Breast epithelium (tissue), 4 donors: Measurements from ENCODE around the gene CDH4. TPM values are rescaled to one million over a fixed set of nuclear protein-coding genes. Genes with fewer than 3 reads are reported as not detected.

ENCODE experiments used
- DNase-seq, 2 donors: peaks; one replicate each; pipeline ENCODE4 v3.0.0-alpha.2; 2019; ENCODE audit warnings: low spot score in 2 of 2
- H3K27ac ChIP-seq, 2 donors: fragments of 200-600 bp; sonication (generic) in 1 of 2; one replicate each; pipeline ENCODE4 v1.5.1; 2016 to 2019; ENCODE audit warnings: mild to moderate bottlenecking in 1 of 2
- H3K27me3 ChIP-seq, 2 donors: fragments of 200-600 bp; sonication (generic) in 1 of 2; one replicate each; pipeline versions ENCODE4 v1.5.1 to v1.6.0; 2017 to 2019; ENCODE audit warnings: control low read depth in 1 of 2, mild to moderate bottlenecking in 1 of 2
- H3K36me3 ChIP-seq: fragments of 200-600 bp; one replicate; pipeline ENCODE4 v1.5.1; 2019
- H3K4me1 ChIP-seq, 2 donors: fragments of 200-600 bp; sonication (generic); one replicate each; pipeline ENCODE4 v1.5.1; 2016 to 2019; ENCODE audit warnings: control low read depth in 1 of 2
- H3K4me3 ChIP-seq, 3 donors: fragments of 200-600 bp; sonication (generic); 1 replicate in 2 of 3; 2 replicates in 1 of 3; pipeline ENCODE4 v1.5.1; 2016 to 2019; ENCODE audit warnings: mild to moderate bottlenecking in 3 of 3, moderate library complexity in 2 of 3
- H3K9me3 ChIP-seq, 2 donors: fragments of 200-600 bp; sonication (generic) in 1 of 2; one replicate each; pipeline ENCODE4 v1.5.1; 2016 to 2019; ENCODE audit warnings: control low read depth in 1 of 2
- POLR2A ChIP-seq: fragments of 450-650 bp; IDR thresholded peaks from one replicate; pipeline ENCODE4 v1.6.1; 2016; ENCODE audit warnings: antibody characterized with exemption, mild to moderate bottlenecking, moderate library complexity
- POLR2AphosphoS5 ChIP-seq, 3 donors: sonication (generic); formaldehyde crosslinking; IDR thresholded peaks; one replicate each; pipeline ENCODE4 v1.6.1; 2017; ENCODE audit warnings: antibody characterized with exemption in 3 of 3
- intact Hi-C: fragments of 100-400 bp; cut with DNase I; formaldehyde crosslinking; loops from one replicate; pipeline ENCODE4 v1.15.1; 2023; ENCODE audit warnings: low total_unique reads
- total RNA-seq, 3 donors: library from RNA; depleted of rRNA; stranded (reverse); fragments of >200 nt; gene quantifications; one replicate each; pipeline ENCODE4 v1.1.0, GENCODE V29; 2016
- TF ChIP-seq, protein P1 (sequence below), 3 donors: fragments of 450-650 bp; IDR thresholded peaks; one replicate each; pipeline ENCODE4 v1.5.1; 2016 to 2017; ENCODE audit warnings: antibody characterized with exemption in 3 of 3, mild to moderate bottlenecking in 3 of 3, moderate library complexity in 3 of 3

CDH4 gene
- total RNA-seq, 3 donors from 2014 or later, result under 0.01 TPM; not detected in 2

DNA sequence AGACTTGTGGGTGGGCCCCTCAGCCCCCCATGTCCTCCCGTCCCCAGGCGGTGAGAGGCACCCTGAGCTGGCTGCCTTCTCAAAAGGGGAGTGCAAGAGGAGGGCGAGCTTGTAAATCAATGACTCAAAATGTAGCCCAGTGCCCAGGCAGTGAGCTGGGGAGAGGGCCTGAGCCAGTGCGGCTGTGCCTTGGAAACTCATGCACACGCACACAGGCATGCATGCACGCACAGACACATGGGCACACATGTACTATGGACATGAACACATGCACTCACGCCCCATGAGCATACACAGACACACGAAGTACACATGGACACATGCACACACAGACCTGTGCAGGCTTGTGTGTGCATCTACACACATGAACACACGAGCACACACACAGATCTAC is 680.1 kb downstream of the CDH4 start:
- H3K36me3 ChIP-seq, result no peaks in the 10 kb centered on the region
- no peaks in the 10 kb centered on the region for H3K27me3 ChIP-seq
- H3K4me1 ChIP-seq, result no peaks in the 10 kb centered on the region
- intact Hi-C loops, result no loop called here
- no peak overlapping the region for H3K27ac ChIP-seq
- peaks cover 0 to 10% of the 10 kb centered on the region in 2 donors for H3K9me3 ChIP-seq
- no peak overlapping the region for H3K4me3 ChIP-seq
- TF ChIP-seq, protein P1, sequence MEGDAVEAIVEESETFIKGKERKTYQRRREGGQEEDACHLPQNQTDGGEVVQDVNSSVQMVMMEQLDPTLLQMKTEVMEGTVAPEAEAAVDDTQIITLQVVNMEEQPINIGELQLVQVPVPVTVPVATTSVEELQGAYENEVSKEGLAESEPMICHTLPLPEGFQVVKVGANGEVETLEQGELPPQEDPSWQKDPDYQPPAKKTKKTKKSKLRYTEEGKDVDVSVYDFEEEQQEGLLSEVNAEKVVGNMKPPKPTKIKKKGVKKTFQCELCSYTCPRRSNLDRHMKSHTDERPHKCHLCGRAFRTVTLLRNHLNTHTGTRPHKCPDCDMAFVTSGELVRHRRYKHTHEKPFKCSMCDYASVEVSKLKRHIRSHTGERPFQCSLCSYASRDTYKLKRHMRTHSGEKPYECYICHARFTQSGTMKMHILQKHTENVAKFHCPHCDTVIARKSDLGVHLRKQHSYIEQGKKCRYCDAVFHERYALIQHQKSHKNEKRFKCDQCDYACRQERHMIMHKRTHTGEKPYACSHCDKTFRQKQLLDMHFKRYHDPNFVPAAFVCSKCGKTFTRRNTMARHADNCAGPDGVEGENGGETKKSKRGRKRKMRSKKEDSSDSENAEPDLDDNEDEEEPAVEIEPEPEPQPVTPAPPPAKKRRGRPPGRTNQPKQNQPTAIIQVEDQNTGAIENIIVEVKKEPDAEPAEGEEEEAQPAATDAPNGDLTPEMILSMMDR (IDR thresholded peaks at IDR 0.05), result no peak
- TF ChIP-seq POLR2A, result no peak
- TF ChIP-seq POLR2AphosphoS5 (IDR thresholded peaks at IDR 0.05), result no peak
- DNase-seq, result peak in 1 of 2 donors; percentile 20

- intact Hi-C loops, result no loop called here
- H3K27me3 ChIP-seq, result no peaks in the 10 kb centered on the region
- H3K9me3 ChIP-seq, result peaks cover 0 to 10% of the 10 kb centered on the region in 2 donors
- H3K27ac ChIP-seq, result no peak overlapping the region
- peak in 1 of 2 donors; percentile 41 for DNase-seq
- no peak overlapping the region for H3K4me3 ChIP-seq
- H3K4me1 ChIP-seq, result no peaks in the 10 kb centered on the region
- H3K36me3 ChIP-seq, result no peaks in the 10 kb centered on the region
- TF ChIP-seq POLR2A, result no peak
- TF ChIP-seq, protein P1 (IDR thresholded peaks at IDR 0.05), result no peak
Observed at GRCh38 chr20:61932711-61933480, 680.8 kb downstream of the CDH4 start.

GRCh38 chr20:61933481-61933950 is 681.5 kb downstream of the CDH4 start:
- no peaks in the 10 kb centered on the region for H3K4me1 ChIP-seq
- no peaks in the 10 kb centered on the region for H3K27me3 ChIP-seq
- no peak overlapping the region for H3K4me3 ChIP-seq
- peak in 1 of 2 donors; percentile 27 for DNase-seq
- no peak overlapping the region for H3K27ac ChIP-seq
- H3K9me3 ChIP-seq, result peaks cover 0 to 6% of the 10 kb centered on the region in 2 donors
- intact Hi-C loops, result no loop called here
- no peaks in the 10 kb centered on the region for H3K36me3 ChIP-seq
- TF ChIP-seq, protein P1 (IDR thresholded peaks at IDR 0.05), result no peak
- TF ChIP-seq POLR2AphosphoS5 (IDR thresholded peaks at IDR 0.05), result no peak
- TF ChIP-seq POLR2A, result no peak

DNA sequence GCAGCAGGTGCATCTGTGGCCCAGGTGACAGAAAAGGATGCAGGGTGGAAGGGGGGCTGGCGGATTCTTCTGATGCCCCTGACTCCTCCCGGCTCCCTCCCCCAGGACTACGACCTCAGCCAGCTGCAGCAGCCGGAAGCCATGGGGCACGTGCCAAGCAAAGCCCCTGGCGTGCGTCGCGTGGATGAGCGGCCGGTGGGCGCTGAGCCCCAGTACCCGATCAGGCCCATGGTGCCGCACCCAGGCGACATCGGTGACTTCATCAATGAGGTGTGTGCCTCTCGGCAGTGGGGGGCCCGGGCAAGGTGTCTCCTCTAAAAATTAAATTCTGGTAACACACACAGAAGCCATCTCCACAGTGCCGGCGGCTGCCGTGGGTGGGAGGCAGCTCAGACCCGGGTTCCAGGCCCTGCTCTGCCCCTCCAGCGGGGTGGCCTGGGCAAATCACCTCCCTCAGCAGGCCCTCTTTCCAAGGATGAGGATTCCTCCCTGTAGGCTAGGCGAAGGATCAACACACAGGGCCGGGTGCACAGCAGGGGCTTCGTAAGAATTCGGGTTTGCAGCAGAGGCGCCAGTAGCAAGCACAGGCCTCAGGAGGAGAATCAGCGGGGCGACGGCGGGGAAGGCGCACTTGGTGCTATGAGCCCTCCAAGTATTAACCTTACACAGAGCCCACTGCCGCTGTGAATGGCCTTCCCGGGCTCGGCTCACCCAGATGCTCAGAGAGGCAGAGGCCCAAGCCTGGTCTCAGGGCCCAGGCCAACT is 682.1 kb downstream of the CDH4 start:
- TF ChIP-seq POLR2A (no peak), POLR2AphosphoS5 (IDR thresholded peaks at IDR 0.05) (no peak)
- TF ChIP-seq, protein P1 (IDR thresholded peaks at IDR 0.05), result no peak
- H3K27me3 ChIP-seq, result no peaks in the 10 kb centered on the region
- H3K4me3 ChIP-seq, result no peak overlapping the region
- intact Hi-C loops, result no loop called here
- H3K36me3 ChIP-seq, result no peaks in the 10 kb centered on the region
- no peak overlapping the region for H3K27ac ChIP-seq
- peaks cover 0 to 6% of the 10 kb centered on the region in 2 donors for H3K9me3 ChIP-seq
- peak in 1 of 2 donors; percentile 39 for DNase-seq
- H3K4me1 ChIP-seq, result no peaks in the 10 kb centered on the region
